Measurements from ENCODE around the gene LRCOL1. TPM values are rescaled to one million over a fixed set of nuclear protein-coding genes. Genes with fewer than 3 reads are reported as not detected.

Gene LRCOL1
- total RNA-seq, 2 experiments from 2014 or later, result not detected

DNA sequence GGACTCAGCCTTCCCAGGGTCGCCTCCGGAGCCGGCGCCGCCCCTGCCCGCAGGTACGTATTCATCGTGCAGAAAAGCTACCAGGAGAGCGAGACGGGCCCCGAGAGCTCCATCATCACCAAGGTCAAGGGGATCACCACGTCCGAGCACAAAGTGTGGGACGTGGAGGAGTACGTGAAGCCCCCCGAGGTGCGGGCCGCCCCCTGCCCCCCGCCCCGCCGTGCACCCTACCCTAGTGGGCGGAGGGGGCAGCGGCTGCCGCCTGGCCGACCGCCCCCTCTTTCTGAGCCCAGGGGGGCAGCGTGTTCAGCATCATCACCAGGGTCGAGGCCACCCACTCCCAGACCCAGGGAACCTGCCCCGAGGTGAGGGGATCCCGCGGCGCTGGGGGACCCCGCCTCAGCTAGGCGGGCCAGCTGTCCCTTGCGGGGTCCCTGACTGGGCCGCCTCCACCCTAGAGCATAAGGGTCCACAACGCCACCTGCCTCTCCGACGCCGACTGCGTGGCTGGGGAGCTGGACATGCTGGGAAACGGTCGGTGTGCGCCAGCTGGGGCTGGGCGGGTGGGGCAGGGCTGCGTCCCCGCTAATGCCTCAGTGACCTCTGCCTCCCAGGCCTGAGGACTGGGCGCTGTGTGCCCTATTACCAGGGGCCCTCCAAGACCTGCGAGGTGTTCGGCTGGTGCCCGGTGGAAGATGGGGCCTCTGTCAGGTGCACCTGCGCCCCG is 9.2 kb upstream of the LRCOL1 start:
- no peak for ATAC-seq (ENCODE audit: low read depth)
- POLR2A ChIA-PET, result no interaction called here
- H3K27ac Mint-ChIP-seq, result no peak overlapping the region
- H3K27me3 Mint-ChIP-seq, result peaks cover 31% of the 10 kb centered on the region
- peaks cover 8% of the 10 kb centered on the region for H3K36me3 Mint-ChIP-seq
- H3K9me3 Mint-ChIP-seq, result peaks cover 3% of the 10 kb centered on the region
- no peak overlapping the region for H3K4me3 Mint-ChIP-seq
- H3K4me1 Mint-ChIP-seq, result peaks cover 6% of the 10 kb centered on the region
- no peak for DNase-seq

- H3K36me3 Mint-ChIP-seq, result peaks cover 8% of the 10 kb centered on the region
- POLR2A ChIA-PET, result no interaction called here
- DNase-seq, result no peak
Measured at GRCh38 chr12:132619071-132619385, 8.6 kb upstream of the LRCOL1 start.

GRCh38 chr12:132618683-132619043 is 8.3 kb upstream of the LRCOL1 start, which contains the start of gene P2RX2:
P2RX2 (plus strand) TSS chr12:132618776; CDS start chr12:132618817, 41 bp downstream.
- no peak within 1 kb of the TSS for H3K27ac Mint-ChIP-seq
- H3K9me3 Mint-ChIP-seq, result peaks cover 3% of the 10 kb centered on the region
- peaks cover 6% of the 10 kb centered on the region for H3K4me1 Mint-ChIP-seq

More at GRCh38 chr12:132619071-132619385, 8.6 kb upstream of the LRCOL1 start:
- no peak overlapping the region for H3K27ac Mint-ChIP-seq
- no peak for ATAC-seq (ENCODE audit: low read depth)
- H3K4me1 Mint-ChIP-seq, result peaks cover 6% of the 10 kb centered on the region
- no peak overlapping the region for H3K4me3 Mint-ChIP-seq
- H3K27me3 Mint-ChIP-seq, result peaks cover 31% of the 10 kb centered on the region
- peaks cover 3% of the 10 kb centered on the region for H3K9me3 Mint-ChIP-seq

GRCh38 chr12:132617822-132618682 is 7.7 kb upstream of the LRCOL1 start:
- ATAC-seq (ENCODE audit: low read depth) (no peak), DNase-seq (no peak)
- H3K27ac Mint-ChIP-seq, result no peak overlapping the region

More at GRCh38 chr12:132618683-132619043, 8.3 kb upstream of the LRCOL1 start, which contains the start of gene P2RX2:
- Mint-ChIP-seq H3K4me3 (no peak within 1 kb of the TSS), H3K36me3 (peaks cover 8% of the 10 kb centered on the region), H3K27me3 (peaks cover 31% of the 10 kb centered on the region)
- no peak for ATAC-seq (ENCODE audit: low read depth)
- POLR2A ChIA-PET, result no interaction called here
- no peak for DNase-seq

GRCh38 chr12:132617135-132617701 is 6.8 kb upstream of the LRCOL1 start:
- peaks cover 41% of the 10 kb centered on the region for H3K27me3 Mint-ChIP-seq
- H3K27ac Mint-ChIP-seq, result no peak overlapping the region
- H3K36me3 Mint-ChIP-seq, result peaks cover 6% of the 10 kb centered on the region
- peaks cover 3% of the 10 kb centered on the region for H3K9me3 Mint-ChIP-seq
- H3K4me1 Mint-ChIP-seq, result peaks cover 4% of the 10 kb centered on the region
- H3K4me3 Mint-ChIP-seq, result no peak overlapping the region
- DNase-seq, result no peak
- POLR2A ChIA-PET, result interaction anchor here (0.7 kb wide), 1 partner anchor 440 kb away, joined by 3 read pairs; no protein-coding TSS in a partner anchor
- ATAC-seq (ENCODE audit: low read depth), result no peak

More at GRCh38 chr12:132617822-132618682, 7.7 kb upstream of the LRCOL1 start:
- H3K4me3 Mint-ChIP-seq, result no peak overlapping the region
- H3K36me3 Mint-ChIP-seq, result peaks cover 7% of the 10 kb centered on the region
- H3K9me3 Mint-ChIP-seq, result peaks cover 3% of the 10 kb centered on the region
- H3K4me1 Mint-ChIP-seq, result peaks cover 6% of the 10 kb centered on the region
- POLR2A ChIA-PET, result no interaction called here
- peaks cover 36% of the 10 kb centered on the region for H3K27me3 Mint-ChIP-seq

DNA sequence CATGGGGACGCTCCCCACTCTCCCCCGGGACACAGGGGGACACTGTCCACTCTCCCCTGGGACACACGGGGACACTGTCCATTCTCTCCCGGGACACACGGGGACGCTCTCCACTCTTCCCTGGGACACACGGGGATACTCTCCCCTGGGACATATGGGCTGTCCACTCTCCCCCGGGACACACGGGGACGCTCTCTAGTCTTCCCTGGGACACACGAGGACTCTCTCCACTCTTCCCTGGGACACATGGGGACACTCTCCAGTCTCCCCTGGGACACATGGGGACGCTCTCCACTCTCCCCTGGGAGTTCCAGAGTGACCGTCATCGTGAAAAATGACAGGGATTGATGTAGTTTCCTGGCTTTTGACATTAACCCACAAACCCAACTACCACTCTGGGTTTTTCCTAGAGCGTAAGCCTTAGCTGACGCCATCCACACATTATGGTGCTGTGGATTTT is 5.2 kb upstream of the LRCOL1 start:
- Mint-ChIP-seq H3K4me1 (peaks cover 4% of the 10 kb centered on the region), H3K9me3 (peaks cover 3% of the 10 kb centered on the region), H3K27ac (no peak overlapping the region), H3K36me3 (peaks cover 6% of the 10 kb centered on the region), H3K4me3 (no peak overlapping the region), H3K27me3 (peaks cover 45% of the 10 kb centered on the region)
- POLR2A ChIA-PET, result interaction anchor here (0.5 kb wide), 1 partner anchor 96 kb away, joined by 3 read pairs; no protein-coding TSS in a partner anchor
- no peak for DNase-seq
- ATAC-seq (ENCODE audit: low read depth), result no peak

DNA sequence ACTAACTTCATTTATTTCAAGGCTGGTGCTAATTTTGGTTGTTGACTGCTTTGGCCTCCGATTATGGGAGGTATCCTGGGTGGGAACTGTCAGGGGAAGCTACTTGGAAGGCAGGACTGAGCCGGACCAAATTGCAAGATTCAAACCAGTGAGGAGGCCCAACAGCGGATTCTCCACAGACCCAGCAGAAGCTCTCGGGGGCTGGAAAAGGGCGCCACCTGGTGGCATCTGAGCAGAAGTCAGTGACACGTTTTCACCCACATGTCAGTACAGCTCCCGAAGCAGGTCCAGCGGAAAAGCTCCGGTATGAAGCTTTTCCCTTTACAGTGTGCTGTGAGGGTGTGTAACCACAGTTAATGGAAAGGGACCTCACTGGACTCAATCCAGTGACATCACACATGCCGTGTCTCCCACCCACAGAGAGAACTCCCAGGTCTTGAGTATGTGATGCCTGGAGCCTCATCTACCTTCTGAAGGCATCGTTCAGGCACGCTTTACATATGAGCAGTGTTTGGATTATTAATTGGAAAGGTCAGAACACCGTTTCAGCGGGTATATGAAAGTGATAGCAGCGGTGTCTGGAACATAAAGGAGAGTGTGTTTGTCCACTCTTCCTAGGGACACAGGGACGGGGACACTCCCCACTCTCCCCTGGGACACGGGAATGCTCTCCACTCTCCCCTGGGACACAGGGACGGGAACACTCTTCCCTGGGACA is 4.6 kb upstream of the LRCOL1 start:
- no peak overlapping the region for H3K27ac Mint-ChIP-seq
- no peak overlapping the region for H3K4me3 Mint-ChIP-seq
- peaks cover 6% of the 10 kb centered on the region for H3K36me3 Mint-ChIP-seq
- POLR2A ChIA-PET, result interaction anchor here (0.9 to 1.1 kb wide), 2 partner anchors 14 to 461 kb away, joined by 3 read pairs; no protein-coding TSS in a partner anchor
- peaks cover 51% of the 10 kb centered on the region for H3K27me3 Mint-ChIP-seq
- peaks cover 3% of the 10 kb centered on the region for H3K9me3 Mint-ChIP-seq
- peak; percentile 85 for DNase-seq
- peak; percentile 83 for ATAC-seq (ENCODE audit: low read depth)
- peaks cover 4% of the 10 kb centered on the region for H3K4me1 Mint-ChIP-seq

DNA sequence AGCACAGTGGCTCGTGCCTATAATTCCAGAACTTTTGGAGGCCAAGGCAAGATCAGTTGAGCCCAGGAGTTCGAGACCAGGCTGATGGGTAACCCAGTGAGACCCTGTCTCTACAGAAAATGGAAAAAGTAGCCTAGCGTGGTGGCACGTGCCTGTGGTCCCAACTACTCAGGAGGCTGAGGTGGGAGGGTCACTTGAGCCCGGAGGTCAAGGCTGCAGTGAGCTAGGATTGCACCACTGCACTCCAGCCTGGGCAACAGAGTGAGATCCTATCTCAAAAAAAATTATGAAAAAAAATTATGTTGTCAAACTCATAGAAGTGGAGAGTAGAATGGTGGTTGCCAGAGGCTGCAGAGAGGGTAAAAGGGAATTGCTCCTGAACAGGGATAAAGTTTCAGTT is 3.6 kb upstream of the LRCOL1 start:
- H3K4me3 Mint-ChIP-seq, result no peak overlapping the region
- H3K4me1 Mint-ChIP-seq, result peaks cover 4% of the 10 kb centered on the region
- peaks cover 59% of the 10 kb centered on the region for H3K27me3 Mint-ChIP-seq
- DNase-seq (no peak), ATAC-seq (ENCODE audit: low read depth) (no peak)
- H3K27ac Mint-ChIP-seq, result no peak overlapping the region
- peaks cover 6% of the 10 kb centered on the region for H3K36me3 Mint-ChIP-seq
- POLR2A ChIA-PET, result no interaction called here
- peaks cover 3% of the 10 kb centered on the region for H3K9me3 Mint-ChIP-seq

DNA sequence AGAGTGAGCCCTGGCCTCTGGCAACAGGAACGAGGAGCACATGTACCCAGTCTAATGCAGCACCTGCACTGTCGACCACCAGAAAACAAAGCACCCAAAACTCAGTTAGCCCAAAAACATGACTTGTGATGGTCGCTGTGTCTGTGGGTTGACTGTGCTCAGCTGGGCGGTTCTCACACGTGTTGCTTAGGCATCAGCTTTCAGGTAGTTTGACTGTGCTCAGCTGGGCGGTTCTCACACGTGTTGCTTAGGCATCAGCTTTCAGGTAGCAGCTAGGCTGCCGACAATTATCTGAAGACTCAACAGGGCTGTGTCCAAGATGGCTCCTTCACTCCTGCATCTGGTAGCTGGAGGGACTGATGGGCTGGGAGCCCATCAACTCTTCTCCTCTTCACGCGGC is 1.2 kb upstream of the LRCOL1 start:
- Mint-ChIP-seq H3K4me3 (no peak overlapping the region), H3K4me1 (peaks cover 7% of the 10 kb centered on the region), H3K36me3 (peaks cover under 1% of the 10 kb centered on the region), H3K27me3 (peaks cover 61% of the 10 kb centered on the region), H3K27ac (no peak overlapping the region), H3K9me3 (no peaks in the 10 kb centered on the region)
- POLR2A ChIA-PET, result interaction anchor here (1.0 kb wide), 1 partner anchor 10 kb away, joined by 3 read pairs; no protein-coding TSS in a partner anchor
- ATAC-seq (ENCODE audit: low read depth) (no peak), DNase-seq (no peak)

DNA sequence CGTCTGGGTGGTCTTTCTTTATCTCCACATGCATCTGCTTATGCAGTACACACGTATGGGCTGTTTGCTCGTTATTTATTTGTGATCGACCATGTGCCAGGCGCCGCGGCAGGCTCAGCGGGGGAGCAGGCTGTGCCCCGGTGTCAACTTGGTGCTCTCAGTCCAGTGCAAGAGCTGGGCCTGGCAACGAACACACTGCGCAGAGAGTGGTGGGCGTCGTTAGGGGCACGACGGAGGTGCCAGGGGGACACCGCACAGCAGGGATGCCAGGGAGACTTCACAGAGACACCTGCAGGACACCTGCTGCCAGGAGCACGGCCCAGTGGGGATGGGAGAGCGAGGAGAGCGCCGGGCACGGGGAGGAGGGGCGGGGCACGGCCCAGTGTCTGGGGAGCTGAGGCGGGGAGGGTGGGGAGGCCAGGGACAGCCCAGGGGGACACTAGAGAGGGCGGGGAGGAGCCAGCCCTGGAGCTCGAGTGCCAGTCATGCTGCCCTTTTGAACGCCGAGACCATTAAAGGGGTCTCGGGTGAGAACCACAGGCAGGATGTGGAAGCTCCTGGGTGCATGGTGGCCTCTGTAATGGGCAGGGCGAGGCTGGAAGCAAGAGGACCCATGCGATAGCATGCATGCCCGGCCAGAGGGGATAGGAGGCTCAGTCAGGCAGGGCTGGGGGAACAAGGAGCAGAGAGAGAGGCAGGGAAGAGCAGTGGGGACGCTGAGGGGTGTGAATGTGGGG is 652 bp upstream of the LRCOL1 start:
- Mint-ChIP-seq H3K27ac (no peak overlapping the region), H3K36me3 (no peaks in the 10 kb centered on the region), H3K4me1 (peaks cover 8% of the 10 kb centered on the region), H3K4me3 (no peak overlapping the region), H3K27me3 (peaks cover 55% of the 10 kb centered on the region), H3K9me3 (no peaks in the 10 kb centered on the region)
- ATAC-seq (ENCODE audit: low read depth) (no peak), DNase-seq (no peak)
- POLR2A ChIA-PET, result interaction anchor here (1.0 kb wide), 1 partner anchor 10 kb away, joined by 3 read pairs; no protein-coding TSS in a partner anchor

- H3K36me3 Mint-ChIP-seq, result no peaks in the 10 kb centered on the region
- peaks cover 60% of the 10 kb centered on the region for H3K27me3 Mint-ChIP-seq
- H3K4me3 Mint-ChIP-seq, result no peak overlapping the region
- peak overlapping the region; percentile 23 for H3K27ac Mint-ChIP-seq
- DNase-seq (no peak), ATAC-seq (ENCODE audit: low read depth) (no peak)
- POLR2A ChIA-PET, result no interaction called here
- no peaks in the 10 kb centered on the region for H3K9me3 Mint-ChIP-seq
- H3K4me1 Mint-ChIP-seq, result peaks cover 6% of the 10 kb centered on the region
Measured at GRCh38 chr12:132608231-132609171, 1.9 kb downstream of the LRCOL1 start.
